GM12875 (cell line): ENCODE measurements around the gene SLC20A1.
A peak's percentile ranks its signal among the peaks of the same experiment; 100 is the strongest.

Source experiments
- H3K4me3 ChIP-seq: one replicate; pipeline ENCODE4 v1.5.1; 2011; ENCODE audit warnings: low read depth, low read length, control low read depth
- TF ChIP-seq, protein P1 (sequence below): IDR thresholded peaks from 2 replicates; pipeline ENCODE4 v1.5.1; 2011; ENCODE audit warnings: low read depth, mild to moderate bottlenecking, control low read depth, inconsistent platforms, low read length, moderate library complexity, borderline replicate concordance; ENCODE audit not compliant: insufficient read depth

SLC20A1 gene, protein sequence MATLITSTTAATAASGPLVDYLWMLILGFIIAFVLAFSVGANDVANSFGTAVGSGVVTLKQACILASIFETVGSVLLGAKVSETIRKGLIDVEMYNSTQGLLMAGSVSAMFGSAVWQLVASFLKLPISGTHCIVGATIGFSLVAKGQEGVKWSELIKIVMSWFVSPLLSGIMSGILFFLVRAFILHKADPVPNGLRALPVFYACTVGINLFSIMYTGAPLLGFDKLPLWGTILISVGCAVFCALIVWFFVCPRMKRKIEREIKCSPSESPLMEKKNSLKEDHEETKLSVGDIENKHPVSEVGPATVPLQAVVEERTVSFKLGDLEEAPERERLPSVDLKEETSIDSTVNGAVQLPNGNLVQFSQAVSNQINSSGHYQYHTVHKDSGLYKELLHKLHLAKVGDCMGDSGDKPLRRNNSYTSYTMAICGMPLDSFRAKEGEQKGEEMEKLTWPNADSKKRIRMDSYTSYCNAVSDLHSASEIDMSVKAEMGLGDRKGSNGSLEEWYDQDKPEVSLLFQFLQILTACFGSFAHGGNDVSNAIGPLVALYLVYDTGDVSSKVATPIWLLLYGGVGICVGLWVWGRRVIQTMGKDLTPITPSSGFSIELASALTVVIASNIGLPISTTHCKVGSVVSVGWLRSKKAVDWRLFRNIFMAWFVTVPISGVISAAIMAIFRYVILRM

DNA sequence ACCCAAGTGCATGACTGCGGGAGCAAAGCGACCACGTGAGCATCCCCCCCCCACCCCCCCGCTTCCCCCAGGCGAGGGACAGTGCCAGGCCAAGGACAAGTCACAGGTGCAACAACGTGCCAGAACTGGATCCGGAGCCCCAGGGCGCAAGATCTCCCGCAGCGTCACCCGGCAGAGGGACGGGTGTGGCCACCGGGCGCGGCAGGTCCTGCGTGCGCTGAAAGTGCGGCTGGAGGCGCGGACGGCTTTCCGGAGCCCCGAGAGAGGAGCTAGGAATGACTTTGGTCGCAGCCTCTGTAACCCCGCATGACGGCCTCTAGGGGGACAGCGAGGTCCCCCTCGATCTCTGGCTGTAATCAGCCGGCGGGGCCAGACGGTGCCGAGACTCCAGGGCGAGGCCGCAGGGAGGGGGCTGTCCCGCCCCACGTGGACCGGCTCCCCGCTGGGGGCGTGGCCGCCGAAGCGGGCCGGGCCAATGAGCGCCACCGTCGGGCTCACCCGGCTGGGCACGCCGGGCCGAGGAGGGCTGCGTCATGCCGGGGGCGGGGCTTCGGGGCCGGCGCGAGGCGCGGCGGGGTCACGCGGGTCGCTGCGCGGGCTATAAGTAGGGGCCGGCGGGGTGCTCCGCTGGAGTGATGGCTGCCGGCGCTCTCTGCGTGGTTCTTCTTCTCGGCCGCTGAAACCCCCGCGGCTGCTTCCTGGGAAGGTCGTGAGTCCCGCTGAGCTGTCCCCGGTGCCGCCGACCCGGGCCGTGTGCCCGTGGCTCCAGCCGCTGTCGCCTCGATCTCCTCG, at the start of gene SLC20A1:
Gene SLC20A1 (plus strand): TSS at position 630 of the 792 bp plus-strand sequence. CDS start 890 bp downstream, outside the sequence.
- peak within 1 kb of the TSS; percentile 84 for H3K4me3 ChIP-seq
- TF ChIP-seq, protein P1, sequence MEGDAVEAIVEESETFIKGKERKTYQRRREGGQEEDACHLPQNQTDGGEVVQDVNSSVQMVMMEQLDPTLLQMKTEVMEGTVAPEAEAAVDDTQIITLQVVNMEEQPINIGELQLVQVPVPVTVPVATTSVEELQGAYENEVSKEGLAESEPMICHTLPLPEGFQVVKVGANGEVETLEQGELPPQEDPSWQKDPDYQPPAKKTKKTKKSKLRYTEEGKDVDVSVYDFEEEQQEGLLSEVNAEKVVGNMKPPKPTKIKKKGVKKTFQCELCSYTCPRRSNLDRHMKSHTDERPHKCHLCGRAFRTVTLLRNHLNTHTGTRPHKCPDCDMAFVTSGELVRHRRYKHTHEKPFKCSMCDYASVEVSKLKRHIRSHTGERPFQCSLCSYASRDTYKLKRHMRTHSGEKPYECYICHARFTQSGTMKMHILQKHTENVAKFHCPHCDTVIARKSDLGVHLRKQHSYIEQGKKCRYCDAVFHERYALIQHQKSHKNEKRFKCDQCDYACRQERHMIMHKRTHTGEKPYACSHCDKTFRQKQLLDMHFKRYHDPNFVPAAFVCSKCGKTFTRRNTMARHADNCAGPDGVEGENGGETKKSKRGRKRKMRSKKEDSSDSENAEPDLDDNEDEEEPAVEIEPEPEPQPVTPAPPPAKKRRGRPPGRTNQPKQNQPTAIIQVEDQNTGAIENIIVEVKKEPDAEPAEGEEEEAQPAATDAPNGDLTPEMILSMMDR: peak; percentile 78

DNA sequence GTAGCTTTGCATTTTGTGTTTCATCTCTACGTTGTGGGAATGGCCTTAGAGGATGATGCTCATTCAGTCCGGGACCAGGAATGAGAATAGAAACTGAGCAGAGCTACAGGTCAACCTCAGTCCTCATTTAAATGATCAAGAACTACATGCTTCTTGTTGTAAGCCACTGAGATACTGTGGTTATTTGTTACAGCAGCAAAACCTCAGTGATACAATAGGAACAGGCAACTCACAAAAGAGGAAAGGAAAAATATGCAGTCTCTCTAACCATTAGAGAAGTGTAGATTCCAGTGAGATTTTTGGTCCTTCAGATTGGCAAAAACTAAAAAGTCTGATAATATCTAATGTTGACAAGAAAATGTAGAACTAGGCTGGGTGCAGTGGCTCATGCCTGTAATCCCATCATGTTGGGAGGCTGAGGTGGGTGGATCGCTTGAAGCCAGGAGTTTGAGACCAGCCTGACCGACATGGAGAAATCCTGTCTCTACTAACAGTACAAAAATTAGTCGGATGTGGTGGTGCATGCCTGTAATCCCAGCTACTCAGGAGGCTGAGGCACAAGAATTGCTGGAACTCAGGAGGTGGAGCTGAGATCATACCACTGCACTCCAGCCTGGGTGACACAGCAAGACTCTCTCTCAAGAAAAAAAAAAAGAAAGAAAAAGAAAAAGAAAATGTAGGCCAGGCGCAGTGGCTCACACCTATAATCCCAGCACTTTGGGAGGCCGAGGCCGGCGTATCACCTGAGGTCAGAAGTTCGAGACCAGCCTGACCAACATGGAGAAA, 48.0 kb upstream of the SLC20A1 start:
- TF ChIP-seq, protein P1: no peak
- no peak overlapping the region for H3K4me3 ChIP-seq

DNA sequence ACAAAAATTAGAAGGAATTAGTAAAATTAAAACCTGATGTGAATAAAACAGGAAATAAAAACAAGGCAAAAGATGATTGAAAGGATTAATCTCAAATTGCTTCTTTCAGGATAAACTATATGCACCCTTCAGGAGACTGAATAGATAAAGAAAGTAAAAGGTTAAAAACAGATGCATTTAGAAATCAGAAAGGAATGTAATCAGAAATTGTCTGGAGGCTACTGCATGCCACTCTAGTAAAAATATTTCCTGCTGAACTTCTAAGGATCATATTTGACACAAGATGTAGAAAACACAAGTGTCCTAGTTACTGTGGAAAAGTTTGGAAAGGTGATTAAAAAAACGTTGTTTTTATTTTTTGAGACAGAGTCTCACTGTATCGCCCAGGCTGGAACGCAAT, 45.1 kb upstream of the SLC20A1 start:
- H3K4me3 ChIP-seq: no peak overlapping the region
- TF ChIP-seq, protein P1: no peak

DNA sequence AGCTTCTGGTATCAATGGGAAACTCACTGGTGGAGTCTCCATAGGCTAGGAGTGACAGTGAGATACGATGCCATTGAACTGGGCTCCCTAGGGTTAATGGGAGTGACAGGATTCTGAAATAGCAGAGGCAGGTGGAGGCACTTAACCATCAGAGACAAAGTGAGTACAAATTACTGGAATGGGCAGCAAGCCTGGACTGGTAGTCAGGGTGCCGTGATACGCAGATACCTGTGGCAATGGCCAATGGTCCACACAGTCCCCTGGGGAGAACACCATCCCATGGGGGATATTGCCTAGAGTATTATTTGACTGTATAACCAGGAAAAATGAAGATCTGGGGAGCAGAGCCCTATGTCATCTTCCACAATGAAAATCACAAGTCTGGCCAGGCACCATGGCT, 44.0 kb upstream of the SLC20A1 start:
- TF ChIP-seq, protein P1: no peak
- no peak overlapping the region for H3K4me3 ChIP-seq

DNA sequence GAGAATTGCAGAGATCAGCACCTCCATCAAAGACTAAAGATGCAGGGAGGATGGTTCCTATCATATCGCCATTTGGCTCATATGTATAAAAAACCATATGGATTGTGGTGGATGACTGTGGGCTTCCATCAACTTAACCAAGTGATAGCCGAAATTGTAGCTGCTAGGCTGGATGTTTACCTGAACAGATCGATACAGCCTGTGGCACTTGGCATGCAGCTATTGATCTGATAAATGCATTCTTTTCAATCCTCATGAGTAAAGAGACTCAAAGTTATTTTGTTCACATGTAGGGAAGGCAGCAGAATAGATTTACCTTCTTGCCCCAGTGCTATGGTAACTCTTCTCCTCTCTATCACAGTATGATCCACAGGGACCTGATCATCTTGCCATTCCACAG, 42.8 kb upstream of the SLC20A1 start:
- H3K4me3 ChIP-seq: no peak overlapping the region
- TF ChIP-seq, protein P1: no peak

DNA sequence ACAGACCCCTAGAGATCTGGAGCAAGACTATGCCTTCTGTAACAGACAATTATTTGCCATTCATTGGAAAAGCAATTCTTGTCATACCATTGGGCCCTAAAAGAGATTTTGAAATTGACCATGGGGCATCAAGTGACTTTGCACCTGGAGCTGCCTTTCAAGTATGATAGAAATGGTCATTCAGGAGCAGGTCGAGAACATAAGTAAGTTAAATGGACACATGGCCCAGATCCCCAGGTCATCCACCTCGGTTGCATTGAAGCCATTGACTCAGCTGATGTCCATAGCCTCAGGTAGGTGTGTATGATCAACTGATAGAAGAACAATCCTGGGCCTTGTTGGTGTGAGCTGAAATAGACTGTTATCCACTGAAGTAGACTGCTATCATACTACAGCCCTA, 42.0 kb upstream of the SLC20A1 start:
- TF ChIP-seq, protein P1: no peak
- no peak overlapping the region for H3K4me3 ChIP-seq
